H9 (cell line): ENCODE measurements around the gene PRKCD. TPM values are rescaled to one million over a fixed set of nuclear protein-coding genes. Genes with fewer than 3 reads are reported as not detected.

Experiments used
- DNase-seq: peaks from one replicate; pipeline ENCODE4 v3.0.0-alpha.2; 2017
- H2AFZ ChIP-seq: one replicate; pipeline ENCODE4 v1.6.1; 2013; ENCODE audit warnings: mild to moderate bottlenecking, low read length, control low read depth, moderate library complexity
- H2AK5ac ChIP-seq: 2 replicates; pipeline ENCODE4 v1.6.1; 2013; ENCODE audit warnings: low read length, control low read depth, mixed read lengths; ENCODE audit not compliant: insufficient read length
- H2BK120ac ChIP-seq: one replicate; pipeline ENCODE4 v1.6.1; 2013; ENCODE audit warnings: low read depth, mild to moderate bottlenecking, low read length, control low read depth, inconsistent platforms; ENCODE audit not compliant: poor library complexity, severe bottlenecking
- H2BK12ac ChIP-seq: 2 replicates; pipeline ENCODE4 v1.6.1; 2013; ENCODE audit warnings: low read length, control low read depth, mixed read lengths, low read depth; ENCODE audit not compliant: insufficient read length
- H2BK15ac ChIP-seq: 2 replicates; pipeline ENCODE4 v1.6.1; 2013; ENCODE audit warnings: low read depth, low read length, control low read depth
- H2BK20ac ChIP-seq: one replicate; pipeline ENCODE4 v1.6.1; 2013; ENCODE audit warnings: low read depth, mild to moderate bottlenecking, low read length, control low read depth, inconsistent platforms; ENCODE audit not compliant: poor library complexity, severe bottlenecking
- H2BK5ac ChIP-seq: 2 replicates; pipeline ENCODE4 v1.6.1; 2013; ENCODE audit warnings: low read length, control low read depth, mixed read lengths; ENCODE audit not compliant: insufficient read length
- H3K14ac ChIP-seq: 2 replicates; pipeline ENCODE4 v1.6.1; 2013; ENCODE audit warnings: low read length, control low read depth; ENCODE audit not compliant: insufficient read depth
- H3K18ac ChIP-seq: 2 replicates; pipeline ENCODE4 v1.6.1; 2013; ENCODE audit warnings: low read depth, mild to moderate bottlenecking, mixed read lengths, low read length, control low read depth; ENCODE audit not compliant: insufficient read length
- H3K23ac ChIP-seq: 2 replicates; pipeline ENCODE4 v1.6.1; 2013; ENCODE audit warnings: low read length, control low read depth, mixed read lengths, low read depth; ENCODE audit not compliant: insufficient read length
- H3K23me2 ChIP-seq: 2 replicates; pipeline ENCODE4 v1.6.1; 2013; ENCODE audit warnings: low read depth, mild to moderate bottlenecking, mixed read lengths, low read length, control low read depth; ENCODE audit not compliant: insufficient read length, poor library complexity, severe bottlenecking
- H3K27ac ChIP-seq: 2 replicates; pipeline ENCODE4 v1.5.1; 2013; ENCODE audit warnings: low read length, control low read depth, mixed read lengths, low read depth; ENCODE audit not compliant: insufficient read length
- H3K27me3 ChIP-seq: 2 replicates; pipeline ENCODE4 v1.6.1; 2013; ENCODE audit warnings: low read length, control low read depth, inconsistent platforms; ENCODE audit not compliant: insufficient read depth
- H3K4ac ChIP-seq: 2 replicates; pipeline ENCODE4 v1.6.1; 2013; ENCODE audit warnings: low read depth, mild to moderate bottlenecking, control low read depth, inconsistent platforms, low read length, moderate library complexity
- H3K4me1 ChIP-seq: 2 replicates; pipeline ENCODE4 v1.6.1; 2013; ENCODE audit warnings: low read length, control low read depth, inconsistent platforms; ENCODE audit not compliant: insufficient read depth
- H3K4me2 ChIP-seq: 2 replicates; pipeline ENCODE4 v1.6.1; 2013; ENCODE audit warnings: low read length, control low read depth, mixed read lengths; ENCODE audit not compliant: insufficient read length, insufficient read depth
- H3K56ac ChIP-seq: 2 replicates; pipeline ENCODE4 v1.6.1; 2013; ENCODE audit warnings: low read depth, mild to moderate bottlenecking, mixed read lengths, low read length, control low read depth; ENCODE audit not compliant: insufficient read length
- H3K79me1 ChIP-seq: 2 replicates; pipeline ENCODE4 v1.6.1; 2013; ENCODE audit warnings: low read depth, mild to moderate bottlenecking, moderate library complexity, low read length, control low read depth, inconsistent platforms; ENCODE audit not compliant: insufficient read depth, poor library complexity, severe bottlenecking
- H3K79me2 ChIP-seq: 2 replicates; pipeline ENCODE4 v1.6.1; 2013; ENCODE audit warnings: low read length, control low read depth, inconsistent platforms; ENCODE audit not compliant: insufficient read depth
- H3K9ac ChIP-seq: 2 replicates; pipeline ENCODE4 v1.6.1; 2013; ENCODE audit warnings: low read length, control low read depth, mixed read lengths; ENCODE audit not compliant: insufficient read length; ENCODE audit errors: extremely low read depth
- H3K9me3 ChIP-seq: one replicate; pipeline ENCODE4 v1.6.1; 2013; ENCODE audit warnings: low read depth, low read length, inconsistent platforms; ENCODE audit not compliant: control insufficient read depth
- H3T11ph ChIP-seq: one replicate; pipeline ENCODE4 v1.6.1; 2013; ENCODE audit warnings: mild to moderate bottlenecking, low read length, control low read depth, inconsistent platforms
- H4K20me1 ChIP-seq: one replicate; pipeline ENCODE4 v1.6.1; 2013; ENCODE audit not compliant: control insufficient read depth, insufficient read length, insufficient read depth
- H4K5ac ChIP-seq: 2 replicates; pipeline ENCODE4 v1.6.1; 2013; ENCODE audit warnings: low read depth, mild to moderate bottlenecking, mixed read lengths, low read length, control low read depth; ENCODE audit not compliant: insufficient read length
- H4K8ac ChIP-seq: replicated peaks from 2 replicates; pipeline ENCODE4 v1.6.1; 2013; ENCODE audit warnings: low read length, control low read depth, mixed read lengths, low read depth; ENCODE audit not compliant: insufficient read length
- H4K91ac ChIP-seq: 2 replicates; pipeline ENCODE4 v1.6.1; 2013; ENCODE audit warnings: low read depth, mild to moderate bottlenecking, moderate library complexity, mixed read lengths, low read length, control low read depth; ENCODE audit not compliant: insufficient read length
- H3K27ac Mint-ChIP-seq, 3 experiments: 2 replicates in 2 of 3; 3 replicates in 1 of 3; pipeline ENCODE4 v1.8.0; 2020 to 2021; ENCODE audit warnings: mixed read lengths in 3 of 3, mild to moderate bottlenecking in 1 of 3, moderate library complexity in 1 of 3
- H3K27me3 Mint-ChIP-seq: 2 replicates; pipeline ENCODE4 v1.8.0; 2021; ENCODE audit warnings: low read depth, mild to moderate bottlenecking, moderate library complexity, mixed read lengths
- H3K36me3 Mint-ChIP-seq, 3 experiments: 2 replicates in 2 of 3; 3 replicates in 1 of 3; pipeline ENCODE4 v1.8.0; 2020 to 2021; ENCODE audit warnings: low read depth in 3 of 3, mixed read lengths in 3 of 3; ENCODE audit not compliant: insufficient read depth in 1 of 3
- H3K4me1 Mint-ChIP-seq, 2 experiments: 2 replicates each; pipeline ENCODE4 v1.8.0; 2020; ENCODE audit warnings: mixed read lengths in 2 of 2
- H3K4me3 Mint-ChIP-seq, 2 experiments: 2 replicates in 1 of 2; 3 replicates in 1 of 2; pipeline ENCODE4 v1.8.0; 2020 to 2021; ENCODE audit warnings: mild to moderate bottlenecking in 2 of 2, mixed read lengths in 2 of 2, moderate library complexity in 1 of 2
- H3K9me3 Mint-ChIP-seq, 2 experiments: 2 replicates in 1 of 2; 3 replicates in 1 of 2; pipeline ENCODE4 v1.8.0; 2020; ENCODE audit warnings: mild to moderate bottlenecking in 2 of 2, mixed read lengths in 2 of 2, moderate library complexity in 1 of 2
- WGBS: extraction: QIAGEN DNeasy Blood & Tissue Kit; methylation state at CpG from one replicate; pipeline ENCODE4 v1.1.7; 2013; ENCODE audit warnings: missing lambda C conversion rate, low lambda C conversion rate, mixed read lengths; ENCODE audit not compliant: insufficient read length; ENCODE audit errors: extremely low coverage; 5-methylcytosine and 5-hydroxymethylcytosine counted together
- total RNA-seq: library from RNA; stranded (reverse); gene quantifications from 2 replicates; pipeline ENCODE4 v1.2.1, GENCODE V29; 2021
- TF ChIP-seq, protein P1 (sequence below): fragments of 200-600 bp; sonication (generic); conservative IDR thresholded peaks from 3 replicates; pipeline ENCODE4 v1.8.0; 2021; ENCODE audit warnings: antibody characterized with exemption, mild to moderate bottlenecking

PRKCD gene
- total RNA-seq, 1 experiment from 2014 or later = 23.7 TPM

DNA sequence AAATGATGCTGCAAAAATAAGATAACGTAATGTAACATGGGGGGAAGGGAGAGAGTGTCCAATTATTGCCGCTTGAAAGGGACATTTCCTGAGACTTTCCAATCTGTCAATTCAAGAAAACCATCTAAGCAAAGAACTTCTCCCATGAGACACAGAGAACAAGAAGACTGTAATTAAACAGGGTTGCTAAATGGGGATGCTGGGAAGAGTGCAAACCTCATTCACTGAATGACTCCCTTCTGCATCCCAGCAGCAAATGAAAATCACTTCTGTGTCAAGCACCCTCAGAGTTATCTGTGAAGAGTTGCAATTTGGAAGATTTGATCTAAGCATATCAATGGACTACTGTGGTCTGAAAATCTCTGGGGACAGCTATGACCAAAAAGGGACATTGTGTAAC is 34.4 kb upstream of the PRKCD start:
- H3K79me1 ChIP-seq = peaks cover 3% of the 10 kb centered on the region
- no peaks in the 10 kb centered on the region for H3K9me3 ChIP-seq
- no peak overlapping the region for H3K14ac ChIP-seq
- no peak overlapping the region for H3T11ph ChIP-seq
- no peak overlapping the region for H3K27ac Mint-ChIP-seq
- DNase-seq = no peak
- H2AFZ ChIP-seq = no peak overlapping the region
- H3K27ac ChIP-seq = no peak overlapping the region
- H4K8ac ChIP-seq = no peak overlapping the region
- no peak overlapping the region for H2BK15ac ChIP-seq
- no peak overlapping the region for H2AK5ac ChIP-seq
- H2BK20ac ChIP-seq = no peak overlapping the region
- H3K79me2 ChIP-seq = peaks cover 2% of the 10 kb centered on the region; the same call in 1 of the 2 replicates
- no peak overlapping the region for H3K9ac ChIP-seq
- no peak overlapping the region for H2BK120ac ChIP-seq
- H3K23me2 ChIP-seq = peaks cover 6% of the 10 kb centered on the region
- H3K27me3 Mint-ChIP-seq = no peaks in the 10 kb centered on the region
- no peak overlapping the region for H3K23ac ChIP-seq
- H4K20me1 ChIP-seq = no peaks in the 10 kb centered on the region
- H4K91ac ChIP-seq = no peak overlapping the region
- no peak overlapping the region for H3K4ac ChIP-seq
- no peaks in the 10 kb centered on the region for H3K9me3 Mint-ChIP-seq
- no peak overlapping the region for H4K5ac ChIP-seq
- H2BK5ac ChIP-seq = no peak overlapping the region
- no peak overlapping the region for H3K18ac ChIP-seq
- H3K4me1 ChIP-seq = peaks cover 3% of the 10 kb centered on the region; the same call in 1 of the 2 replicates
- H3K4me3 Mint-ChIP-seq = no peak overlapping the region
- no peak overlapping the region for H3K4me2 ChIP-seq
- H2BK12ac ChIP-seq = no peak overlapping the region
- no CpG with 5 or more reads among the region's 2 CpGs for WGBS
- H3K27me3 ChIP-seq = no peaks in the 10 kb centered on the region
- no peak overlapping the region for H3K56ac ChIP-seq
- TF ChIP-seq, protein P1, sequence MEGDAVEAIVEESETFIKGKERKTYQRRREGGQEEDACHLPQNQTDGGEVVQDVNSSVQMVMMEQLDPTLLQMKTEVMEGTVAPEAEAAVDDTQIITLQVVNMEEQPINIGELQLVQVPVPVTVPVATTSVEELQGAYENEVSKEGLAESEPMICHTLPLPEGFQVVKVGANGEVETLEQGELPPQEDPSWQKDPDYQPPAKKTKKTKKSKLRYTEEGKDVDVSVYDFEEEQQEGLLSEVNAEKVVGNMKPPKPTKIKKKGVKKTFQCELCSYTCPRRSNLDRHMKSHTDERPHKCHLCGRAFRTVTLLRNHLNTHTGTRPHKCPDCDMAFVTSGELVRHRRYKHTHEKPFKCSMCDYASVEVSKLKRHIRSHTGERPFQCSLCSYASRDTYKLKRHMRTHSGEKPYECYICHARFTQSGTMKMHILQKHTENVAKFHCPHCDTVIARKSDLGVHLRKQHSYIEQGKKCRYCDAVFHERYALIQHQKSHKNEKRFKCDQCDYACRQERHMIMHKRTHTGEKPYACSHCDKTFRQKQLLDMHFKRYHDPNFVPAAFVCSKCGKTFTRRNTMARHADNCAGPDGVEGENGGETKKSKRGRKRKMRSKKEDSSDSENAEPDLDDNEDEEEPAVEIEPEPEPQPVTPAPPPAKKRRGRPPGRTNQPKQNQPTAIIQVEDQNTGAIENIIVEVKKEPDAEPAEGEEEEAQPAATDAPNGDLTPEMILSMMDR = no peak
- H3K4me1 Mint-ChIP-seq = peaks cover 12 to 15% of the 10 kb centered on the region in 2 experiments
- H3K36me3 Mint-ChIP-seq = peaks cover 12 to 40% (median 39%) of the 10 kb centered on the region in 3 experiments; a peak in 6 of 7 replicates
